HEK293 (cell line): ENCODE data around the gene LINGO1.

Experiments used
- CTCF ChIA-PET: fragments of 350-600 bp; formaldehyde crosslinking; extraction: SDS; loops from one replicate; lab custom pipeline; 2021; ENCODE audit warnings: antibody characterized with exemption; lab: Yijun Ruan, JAX
- POLR2A ChIA-PET: fragments of 300-600 bp; formaldehyde crosslinking; extraction: SDS; loops from one replicate; lab custom pipeline; 2020; ENCODE audit warnings: antibody characterized with exemption, inconsistent platforms; lab: Yijun Ruan, JAX
- H3K27ac ChIP-seq: fragments of 200-500 bp; sonication (Bioruptor generic); 2 replicates; pipeline ENCODE4 v1.5.1; 2014; ENCODE audit warnings: low read depth, low read length, control low read depth, inconsistent platforms; ENCODE audit errors: extremely low read depth
- H3K36me3 ChIP-seq, 2 experiments: fragments of 200-500 bp in 1 of 2; sonication (Bioruptor generic) in 1 of 2; 1 replicate in 1 of 2; 2 replicates in 1 of 2; pipeline ENCODE4 v1.5.1; 2014 to 2017; ENCODE audit warnings: inconsistent platforms in 2 of 2, low read length in 2 of 2; ENCODE audit not compliant: control insufficient read depth in 2 of 2, insufficient read depth in 1 of 2
- H3K4me1 ChIP-seq: fragments of 200-500 bp; sonication (Bioruptor generic); 2 replicates; pipeline ENCODE4 v1.5.1; 2014; ENCODE audit warnings: mild to moderate bottlenecking, low read length, inconsistent platforms; ENCODE audit not compliant: control insufficient read depth, insufficient read depth
- H3K4me3 ChIP-seq: 2 replicates; pipeline ENCODE4 v1.5.1; 2011; ENCODE audit warnings: low read depth, mild to moderate bottlenecking, control low read depth, low read length, moderate library complexity
- H3K9me3 ChIP-seq: fragments of 200-500 bp; sonication (Bioruptor generic); 2 replicates; pipeline ENCODE4 v1.5.1; 2014; ENCODE audit warnings: low read depth, low read length, inconsistent platforms; ENCODE audit not compliant: control insufficient read depth, insufficient read depth
- IKZF3 ChIP-seq: fragments of 450-650 bp; IDR thresholded peaks from 2 replicates; pipeline ENCODE4 v1.5.0; 2018; ENCODE audit warnings: missing biosample characterization, mild to moderate bottlenecking, missing genetic modification characterization, moderate library complexity
- REPIN1 ChIP-seq: fragments of 450-650 bp; formaldehyde crosslinking; IDR thresholded peaks from 2 replicates; pipeline ENCODE4 v1.5.1; 2017; ENCODE audit warnings: missing biosample characterization, missing genetic modification characterization, low read depth
- SCRT1 ChIP-seq: fragments of 450-650 bp; formaldehyde crosslinking; IDR thresholded peaks from 2 replicates; pipeline ENCODE4 v1.5.1; 2016; ENCODE audit warnings: missing biosample characterization, missing genetic modification characterization, borderline replicate concordance
- SP7 ChIP-seq: fragments of 450-650 bp; formaldehyde crosslinking; IDR thresholded peaks from 2 replicates; pipeline ENCODE4 v1.5.1; 2016; ENCODE audit warnings: missing biosample characterization, missing genetic modification characterization
- TRIM28 ChIP-seq: IDR thresholded peaks from 2 replicates; pipeline ENCODE4 v1.6.1; 2011; ENCODE audit warnings: low read length, control low read depth, borderline replicate concordance
- ZBTB17 ChIP-seq: fragments of 450-650 bp; formaldehyde crosslinking; IDR thresholded peaks from 2 replicates; pipeline ENCODE4 v1.5.1; 2016; ENCODE audit warnings: missing biosample characterization, missing genetic modification characterization
- ZBTB20 ChIP-seq: fragments of 450-650 bp; formaldehyde crosslinking; IDR thresholded peaks from 2 replicates; pipeline ENCODE4 v1.5.1; 2016; ENCODE audit warnings: missing biosample characterization, missing genetic modification characterization
- ZNF37A ChIP-seq: fragments of 450-650 bp; IDR thresholded peaks from 2 replicates; pipeline ENCODE4 v1.5.1; 2018; ENCODE audit warnings: missing biosample characterization, missing genetic modification characterization
- ZNF530 ChIP-seq: fragments of 450-650 bp; formaldehyde crosslinking; IDR thresholded peaks from 2 replicates; pipeline ENCODE4 v1.5.1; 2016; ENCODE audit warnings: low read depth, missing biosample characterization, missing genetic modification characterization
- ZNF560 ChIP-seq: fragments of 450-650 bp; formaldehyde crosslinking; IDR thresholded peaks from 2 replicates; pipeline ENCODE4 v1.5.1; 2017; ENCODE audit warnings: missing biosample characterization, missing genetic modification characterization, borderline replicate concordance
- ZNF624 ChIP-seq: fragments of 450-650 bp; formaldehyde crosslinking; IDR thresholded peaks from 2 replicates; pipeline ENCODE4 v1.5.1; 2017; ENCODE audit warnings: missing biosample characterization, missing genetic modification characterization
- ZNF670 ChIP-seq: fragments of 450-650 bp; formaldehyde crosslinking; IDR thresholded peaks from 2 replicates; pipeline ENCODE4 v1.5.1; 2016; ENCODE audit warnings: missing biosample characterization, missing genetic modification characterization, low read depth
- ZSCAN16 ChIP-seq: fragments of 450-650 bp; formaldehyde crosslinking; IDR thresholded peaks from 2 replicates; pipeline ENCODE4 v1.5.1; 2016; ENCODE audit warnings: missing biosample characterization, missing genetic modification characterization
- ZSCAN30 ChIP-seq: fragments of 450-650 bp; IDR thresholded peaks from 2 replicates; pipeline ENCODE4 v1.5.1; 2018; ENCODE audit warnings: missing biosample characterization, mild to moderate bottlenecking, missing genetic modification characterization, moderate library complexity
- TF ChIP-seq, protein P1 (sequence below): fragments of 450-650 bp; formaldehyde crosslinking; IDR thresholded peaks from 2 replicates; pipeline ENCODE4 v1.5.1; 2016; ENCODE audit warnings: missing biosample characterization, missing genetic modification characterization
- TF ChIP-seq, protein P2 (sequence below): fragments of 450-650 bp; formaldehyde crosslinking; IDR thresholded peaks from 2 replicates; pipeline ENCODE4 v1.5.1; 2016; ENCODE audit warnings: missing biosample characterization, missing genetic modification characterization
- TF ChIP-seq, protein P3 (sequence below): fragments of 450-650 bp; formaldehyde crosslinking; conservative IDR thresholded peaks from 2 replicates; pipeline ENCODE4 v1.5.1; 2016; ENCODE audit warnings: low read depth, missing biosample characterization, missing genetic modification characterization
- TF ChIP-seq, protein P4 (sequence below): fragments of 450-650 bp; formaldehyde crosslinking; IDR thresholded peaks from 2 replicates; pipeline ENCODE4 v1.5.1; 2016; ENCODE audit warnings: missing biosample characterization, missing genetic modification characterization
- TF ChIP-seq, protein P5 (sequence below): fragments of 450-650 bp; IDR thresholded peaks from 2 replicates; pipeline ENCODE4 v1.5.1; 2018; ENCODE audit warnings: missing biosample characterization, mild to moderate bottlenecking, missing genetic modification characterization

LINGO1 gene

GRCh38 chr15:77598644-77599043 lies 34.1 kb downstream of the LINGO1 start:
- no peak overlapping the region for H3K27ac ChIP-seq
- CTCF ChIA-PET: interaction anchor here (1.1 kb wide), 1 partner anchor 55 kb away, joined by 3 read pairs; no protein-coding TSS in a partner anchor
- H3K9me3 ChIP-seq: no peaks in the 10 kb centered on the region
- H3K4me3 ChIP-seq: no peak overlapping the region
- TF ChIP-seq SCRT1 (tag by site-specific recombination): no peak
- TF ChIP-seq, protein P1, sequence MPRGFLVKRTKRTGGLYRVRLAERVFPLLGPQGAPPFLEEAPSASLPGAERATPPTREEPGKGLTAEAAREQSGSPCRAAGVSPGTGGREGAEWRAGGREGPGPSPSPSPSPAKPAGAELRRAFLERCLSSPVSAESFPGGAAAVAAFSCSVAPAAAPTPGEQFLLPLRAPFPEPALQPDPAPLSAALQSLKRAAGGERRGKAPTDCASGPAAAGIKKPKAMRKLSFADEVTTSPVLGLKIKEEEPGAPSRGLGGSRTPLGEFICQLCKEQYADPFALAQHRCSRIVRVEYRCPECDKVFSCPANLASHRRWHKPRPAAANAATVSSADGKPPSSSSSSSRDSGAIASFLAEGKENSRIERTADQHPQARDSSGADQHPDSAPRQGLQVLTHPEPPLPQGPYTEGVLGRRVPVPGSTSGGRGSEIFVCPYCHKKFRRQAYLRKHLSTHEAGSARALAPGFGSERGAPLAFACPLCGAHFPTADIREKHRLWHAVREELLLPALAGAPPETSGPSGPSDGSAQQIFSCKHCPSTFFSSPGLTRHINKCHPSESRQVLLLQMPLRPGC (tag by site-specific recombination): no peak
- TF ChIP-seq ZBTB17 (tag by site-specific recombination): no peak
- TF ChIP-seq ZSCAN30 (tag by site-specific recombination): no peak
- no peak for TF ChIP-seq ZBTB20 (tag by site-specific recombination)
- TF ChIP-seq, protein P2, sequence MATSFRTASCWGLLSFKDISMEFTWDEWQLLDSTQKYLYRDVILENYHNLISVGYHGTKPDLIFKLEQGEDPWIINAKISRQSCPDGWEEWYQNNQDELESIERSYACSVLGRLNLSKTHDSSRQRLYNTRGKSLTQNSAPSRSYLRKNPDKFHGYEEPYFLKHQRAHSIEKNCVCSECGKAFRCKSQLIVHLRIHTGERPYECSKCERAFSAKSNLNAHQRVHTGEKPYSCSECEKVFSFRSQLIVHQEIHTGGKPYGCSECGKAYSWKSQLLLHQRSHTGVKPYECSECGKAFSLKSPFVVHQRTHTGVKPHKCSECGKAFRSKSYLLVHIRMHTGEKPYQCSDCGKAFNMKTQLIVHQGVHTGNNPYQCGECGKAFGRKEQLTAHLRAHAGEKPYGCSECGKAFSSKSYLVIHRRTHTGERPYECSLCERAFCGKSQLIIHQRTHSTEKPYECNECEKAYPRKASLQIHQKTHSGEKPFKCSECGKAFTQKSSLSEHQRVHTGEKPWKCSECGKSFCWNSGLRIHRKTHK (tag by site-specific recombination): no peak
- TF ChIP-seq SP7: no peak
- TF ChIP-seq, protein P3, sequence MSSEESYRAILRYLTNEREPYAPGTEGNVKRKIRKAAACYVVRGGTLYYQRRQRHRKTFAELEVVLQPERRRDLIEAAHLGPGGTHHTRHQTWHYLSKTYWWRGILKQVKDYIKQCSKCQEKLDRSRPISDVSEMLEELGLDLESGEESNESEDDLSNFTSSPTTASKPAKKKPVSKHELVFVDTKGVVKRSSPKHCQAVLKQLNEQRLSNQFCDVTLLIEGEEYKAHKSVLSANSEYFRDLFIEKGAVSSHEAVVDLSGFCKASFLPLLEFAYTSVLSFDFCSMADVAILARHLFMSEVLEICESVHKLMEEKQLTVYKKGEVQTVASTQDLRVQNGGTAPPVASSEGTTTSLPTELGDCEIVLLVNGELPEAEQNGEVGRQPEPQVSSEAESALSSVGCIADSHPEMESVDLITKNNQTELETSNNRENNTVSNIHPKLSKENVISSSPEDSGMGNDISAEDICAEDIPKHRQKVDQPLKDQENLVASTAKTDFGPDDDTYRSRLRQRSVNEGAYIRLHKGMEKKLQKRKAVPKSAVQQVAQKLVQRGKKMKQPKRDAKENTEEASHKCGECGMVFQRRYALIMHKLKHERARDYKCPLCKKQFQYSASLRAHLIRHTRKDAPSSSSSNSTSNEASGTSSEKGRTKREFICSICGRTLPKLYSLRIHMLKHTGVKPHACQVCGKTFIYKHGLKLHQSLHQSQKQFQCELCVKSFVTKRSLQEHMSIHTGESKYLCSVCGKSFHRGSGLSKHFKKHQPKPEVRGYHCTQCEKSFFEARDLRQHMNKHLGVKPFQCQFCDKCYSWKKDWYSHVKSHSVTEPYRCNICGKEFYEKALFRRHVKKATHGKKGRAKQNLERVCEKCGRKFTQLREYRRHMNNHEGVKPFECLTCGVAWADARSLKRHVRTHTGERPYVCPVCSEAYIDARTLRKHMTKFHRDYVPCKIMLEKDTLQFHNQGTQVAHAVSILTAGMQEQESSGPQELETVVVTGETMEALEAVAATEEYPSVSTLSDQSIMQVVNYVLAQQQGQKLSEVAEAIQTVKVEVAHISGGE (tag by site-specific recombination): no peak
- no peak for TF ChIP-seq ZNF530 (tag by site-specific recombination)
- no peak for TF ChIP-seq ZNF560 (tag by site-specific recombination)
- TF ChIP-seq, protein P4, sequence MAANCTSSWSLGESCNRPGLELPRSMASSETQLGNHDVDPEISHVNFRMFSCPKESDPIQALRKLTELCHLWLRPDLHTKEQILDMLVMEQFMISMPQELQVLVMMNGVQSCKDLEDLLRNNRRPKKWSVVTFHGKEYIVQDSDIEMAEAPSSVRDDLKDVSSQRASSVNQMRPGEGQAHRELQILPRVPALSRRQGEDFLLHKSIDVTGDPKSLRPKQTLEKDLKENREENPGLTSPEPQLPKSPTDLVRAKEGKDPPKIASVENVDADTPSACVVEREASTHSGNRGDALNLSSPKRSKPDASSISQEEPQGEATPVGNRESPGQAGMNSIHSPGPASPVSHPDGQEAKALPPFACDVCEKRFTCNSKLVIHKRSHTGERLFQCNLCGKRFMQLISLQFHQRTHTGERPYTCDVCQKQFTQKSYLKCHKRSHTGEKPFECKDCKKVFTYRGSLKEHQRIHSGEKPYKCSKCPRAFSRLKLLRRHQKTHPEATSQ (tag by site-specific recombination): no peak
- no peak for TF ChIP-seq IKZF3 (tag by site-specific recombination)
- TF ChIP-seq ZNF37A (tag by site-specific recombination): no peak
- TF ChIP-seq, protein P5, sequence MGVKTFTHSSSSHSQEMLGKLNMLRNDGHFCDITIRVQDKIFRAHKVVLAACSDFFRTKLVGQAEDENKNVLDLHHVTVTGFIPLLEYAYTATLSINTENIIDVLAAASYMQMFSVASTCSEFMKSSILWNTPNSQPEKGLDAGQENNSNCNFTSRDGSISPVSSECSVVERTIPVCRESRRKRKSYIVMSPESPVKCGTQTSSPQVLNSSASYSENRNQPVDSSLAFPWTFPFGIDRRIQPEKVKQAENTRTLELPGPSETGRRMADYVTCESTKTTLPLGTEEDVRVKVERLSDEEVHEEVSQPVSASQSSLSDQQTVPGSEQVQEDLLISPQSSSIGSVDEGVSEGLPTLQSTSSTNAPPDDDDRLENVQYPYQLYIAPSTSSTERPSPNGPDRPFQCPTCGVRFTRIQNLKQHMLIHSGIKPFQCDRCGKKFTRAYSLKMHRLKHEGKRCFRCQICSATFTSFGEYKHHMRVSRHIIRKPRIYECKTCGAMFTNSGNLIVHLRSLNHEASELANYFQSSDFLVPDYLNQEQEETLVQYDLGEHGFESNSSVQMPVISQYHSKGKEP (tag by site-specific recombination): no peak
- no peak for TF ChIP-seq REPIN1 (tag by site-specific recombination)
- TF ChIP-seq ZSCAN16 (tag by site-specific recombination): no peak
- TF ChIP-seq ZNF670 (tag by site-specific recombination): no peak
- TF ChIP-seq ZNF624 (tag by site-specific recombination): no peak
- no peak for TF ChIP-seq TRIM28
- H3K36me3 ChIP-seq: no peaks in the 10 kb centered on the region
- POLR2A ChIA-PET: no interaction called here
- H3K4me1 ChIP-seq: no peaks in the 10 kb centered on the region
